ENCODE measurements around the gene RNASE4.
A peak's percentile ranks its signal among the peaks of the same experiment; 100 is the strongest.
"Not testable (repeated sequence)": the region's sequence is repeated elsewhere in the genome, so short reads cannot be mapped to it uniquely, and the experiment has no call there.

Gene RNASE4, protein sequence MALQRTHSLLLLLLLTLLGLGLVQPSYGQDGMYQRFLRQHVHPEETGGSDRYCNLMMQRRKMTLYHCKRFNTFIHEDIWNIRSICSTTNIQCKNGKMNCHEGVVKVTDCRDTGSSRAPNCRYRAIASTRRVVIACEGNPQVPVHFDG

DNA sequence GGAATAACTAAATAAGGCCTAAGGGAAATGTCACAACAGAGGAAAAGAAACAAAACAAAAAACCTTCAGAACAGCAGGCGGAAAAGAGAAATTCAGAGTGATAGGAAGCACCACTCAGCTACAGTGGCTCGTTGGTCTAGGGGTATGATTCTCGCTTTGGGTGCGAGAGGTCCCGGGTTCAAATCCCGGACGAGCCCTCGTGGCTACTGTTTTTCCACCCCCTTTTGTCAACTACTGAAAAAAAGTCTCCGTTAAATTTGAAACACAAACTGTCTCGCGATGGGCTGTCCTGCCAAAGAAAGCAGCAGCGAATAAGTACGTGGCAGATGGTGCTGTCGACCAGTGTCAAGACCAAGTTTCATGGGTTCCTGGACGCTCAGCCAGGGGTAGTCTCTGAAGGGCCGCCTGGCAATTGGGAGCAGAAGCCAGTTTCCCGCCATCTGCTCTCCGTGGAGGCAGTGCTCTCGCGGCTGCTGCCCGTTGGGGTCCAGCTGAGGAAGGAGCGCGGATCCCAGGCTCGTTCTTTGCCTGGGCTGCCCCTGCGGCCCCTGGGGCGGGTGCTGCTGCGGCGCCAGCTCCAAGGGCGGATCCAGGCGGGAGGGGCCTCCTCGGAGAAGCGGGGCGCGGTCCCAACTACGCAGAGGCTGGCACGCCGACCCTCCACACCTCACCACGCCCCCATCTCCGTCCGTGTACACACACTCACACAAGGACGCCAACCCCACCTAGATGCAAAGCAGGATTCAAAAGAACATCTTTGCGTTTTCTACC lies at the start of gene RNASE4:
Gene RNASE4 (plus strand): TSS at position 670 of the 771 bp plus-strand sequence. CDS start 14,812 bp downstream, outside the sequence.
- peak; percentile 92 for DNase-seq

DNA sequence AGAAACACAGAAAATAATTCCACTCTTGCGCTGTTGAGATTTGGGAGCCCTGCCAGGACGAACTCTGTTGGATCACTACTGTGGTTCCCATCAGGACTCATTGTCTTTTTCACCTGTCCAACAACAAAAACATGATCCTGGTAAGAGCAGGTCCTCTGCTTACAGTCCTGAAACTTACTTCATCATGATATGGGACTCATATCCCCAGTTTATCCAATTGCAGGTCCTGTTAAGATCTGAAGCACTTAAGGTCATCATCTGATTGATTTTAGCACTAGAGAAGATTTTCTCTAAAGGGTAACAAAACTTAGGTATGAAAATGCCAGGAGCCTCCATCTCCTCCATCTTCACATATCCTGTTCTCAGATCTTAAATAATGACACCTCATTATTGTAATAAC lies 42.8 kb upstream of the RNASE4 start, which contains the start of gene OR6S1:
Gene OR6S1 (minus strand): TSS at position 101 of the 400 bp plus-strand sequence. CDS start 0 bp downstream, at position 101.
- DNase-seq, result no peak

DNA sequence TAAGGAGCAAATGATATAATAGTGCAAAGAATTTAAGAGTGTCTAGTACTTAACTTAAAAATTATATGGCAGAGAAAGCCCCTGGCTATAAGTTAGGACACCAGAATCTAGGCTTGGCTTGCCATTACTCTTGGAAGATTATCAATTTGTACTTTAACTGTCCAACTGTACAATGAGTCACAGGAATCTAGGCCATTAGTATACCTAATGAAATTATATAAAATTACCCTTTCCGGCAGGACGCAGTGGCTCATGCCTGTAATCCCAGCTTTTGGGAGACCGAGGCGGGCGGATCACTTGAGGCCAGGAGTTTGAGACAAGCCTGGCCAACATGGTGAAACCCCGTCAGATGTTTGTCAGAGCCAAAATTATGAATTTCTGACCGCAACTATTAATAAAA lies 42.2 kb upstream of the RNASE4 start:
- DNase-seq, result no peak

DNA sequence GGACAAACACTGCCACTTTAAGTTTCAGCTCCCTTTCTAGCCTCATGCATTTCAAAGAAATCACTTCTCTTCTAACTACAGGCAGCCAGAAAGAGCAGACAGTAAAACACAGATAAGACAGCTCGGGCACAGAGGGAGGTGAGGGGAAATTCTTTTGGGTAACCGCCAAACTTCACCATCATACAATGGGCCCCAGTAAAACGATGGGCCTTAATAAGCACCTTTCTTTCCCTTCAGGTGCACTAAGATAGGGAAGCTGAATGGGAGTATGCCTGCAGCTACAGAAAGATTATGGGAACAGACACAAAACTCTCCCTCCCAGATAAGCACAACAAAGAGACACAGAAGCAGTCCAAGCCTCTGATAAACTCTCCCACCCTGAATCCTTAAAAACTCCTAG lies 41.6 kb upstream of the RNASE4 start:
- peak; percentile 43 for DNase-seq

DNA sequence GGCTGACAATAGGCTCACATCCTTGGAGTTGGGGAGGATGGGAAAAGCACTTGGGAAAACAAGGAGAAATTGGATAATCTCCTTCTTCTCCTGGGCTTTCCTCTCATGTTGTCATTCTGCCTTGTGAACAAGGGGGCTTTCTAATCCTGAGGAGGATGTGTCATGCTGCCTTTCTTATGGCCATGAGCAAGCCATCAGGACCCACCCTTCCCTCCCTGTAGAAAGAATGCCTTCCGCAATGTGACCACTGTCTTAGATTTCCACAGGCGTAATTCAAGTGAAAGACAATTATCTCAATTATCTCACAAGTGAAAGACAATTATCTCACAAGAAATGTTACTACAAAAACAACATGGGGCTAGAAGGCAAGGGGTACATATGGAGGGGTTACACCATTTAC lies 39.8 kb upstream of the RNASE4 start:
- DNase-seq, result no peak

DNA sequence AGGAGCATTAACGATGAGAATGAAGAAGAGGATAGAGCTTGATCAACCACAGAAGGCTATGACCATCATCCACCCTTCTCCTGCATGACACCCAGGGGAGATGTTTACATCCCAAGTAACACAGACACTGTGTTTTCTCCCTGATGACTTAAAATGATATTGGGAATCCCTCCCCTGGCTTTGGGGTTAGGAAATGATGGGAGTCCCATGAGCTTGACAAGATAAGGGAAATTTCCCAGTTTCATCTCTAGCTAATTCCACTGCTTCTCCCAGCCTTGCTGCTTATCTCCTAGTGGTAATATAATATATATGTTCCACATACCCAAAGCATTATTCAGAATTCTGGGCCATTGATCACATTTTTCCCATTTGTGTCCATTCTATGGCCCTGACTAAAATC lies 38.9 kb upstream of the RNASE4 start:
- no peak for DNase-seq

DNA sequence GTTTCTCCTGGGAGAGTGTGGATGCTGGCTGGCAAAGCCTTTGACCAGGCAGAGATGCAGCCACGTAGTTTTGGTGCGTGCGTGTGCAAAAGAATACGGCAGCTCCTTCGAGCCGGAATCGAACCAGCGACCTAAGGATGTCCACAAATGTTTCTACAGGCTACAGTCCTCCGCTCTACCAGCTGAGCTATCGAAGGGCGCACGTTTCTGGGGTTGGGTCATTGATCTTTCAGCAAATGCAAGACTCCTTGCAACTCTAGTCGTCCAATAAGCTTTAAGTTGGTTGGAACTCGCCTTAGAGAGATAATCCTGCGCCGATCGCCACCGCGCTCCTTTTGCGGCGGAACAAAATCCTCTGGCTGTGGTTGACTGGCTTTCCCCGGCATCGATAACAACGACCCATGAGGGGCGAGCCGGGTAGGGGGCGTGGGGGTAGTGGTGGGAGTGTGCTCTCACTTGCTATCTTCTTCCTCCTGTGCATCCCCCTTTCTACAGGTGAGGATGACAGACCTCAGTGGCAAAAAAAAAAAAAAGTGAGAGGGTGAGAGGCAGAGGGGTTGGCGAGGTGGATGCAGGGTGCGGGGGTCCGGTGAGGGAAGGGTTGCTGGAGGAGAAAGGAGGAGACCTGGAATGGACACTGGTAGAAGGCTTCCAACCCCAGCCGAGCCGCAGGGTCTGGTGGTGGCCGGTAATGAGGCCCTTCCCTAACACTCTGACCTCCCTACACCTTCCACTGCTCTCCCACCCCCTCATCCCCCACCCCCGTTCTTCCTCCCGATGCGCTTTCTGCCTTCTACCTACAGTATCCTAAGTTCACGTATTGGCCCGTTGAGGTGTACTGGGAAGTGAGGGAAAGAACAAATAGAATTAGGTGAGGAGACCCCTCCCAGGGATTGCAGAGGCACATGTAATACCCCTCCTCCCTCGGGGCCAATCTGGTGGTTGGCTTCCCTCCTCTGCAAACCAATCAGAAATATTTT lies 31.1 kb upstream of the RNASE4 start:
- DNase-seq, result peak; percentile 88

DNA sequence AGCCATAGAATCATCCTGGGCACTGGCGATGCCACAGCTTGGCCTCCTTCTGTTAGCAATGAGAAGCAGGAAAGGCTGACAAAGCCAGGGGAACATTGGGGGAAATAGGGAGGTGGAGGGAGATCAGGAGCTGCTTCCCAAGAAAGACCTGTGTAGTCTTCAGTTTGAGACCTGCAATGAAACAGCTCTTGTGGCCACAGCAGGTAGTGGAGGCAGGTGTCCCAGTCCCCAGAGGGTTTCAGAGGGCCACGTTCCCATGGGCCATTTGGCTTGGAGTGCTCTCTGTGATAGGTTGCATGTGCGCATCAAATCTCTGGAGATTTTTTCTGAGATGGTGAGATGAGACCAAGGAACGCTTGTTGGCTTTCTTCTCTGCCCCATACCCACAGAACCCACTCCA lies 28.5 kb upstream of the RNASE4 start:
- DNase-seq, result no peak

DNA sequence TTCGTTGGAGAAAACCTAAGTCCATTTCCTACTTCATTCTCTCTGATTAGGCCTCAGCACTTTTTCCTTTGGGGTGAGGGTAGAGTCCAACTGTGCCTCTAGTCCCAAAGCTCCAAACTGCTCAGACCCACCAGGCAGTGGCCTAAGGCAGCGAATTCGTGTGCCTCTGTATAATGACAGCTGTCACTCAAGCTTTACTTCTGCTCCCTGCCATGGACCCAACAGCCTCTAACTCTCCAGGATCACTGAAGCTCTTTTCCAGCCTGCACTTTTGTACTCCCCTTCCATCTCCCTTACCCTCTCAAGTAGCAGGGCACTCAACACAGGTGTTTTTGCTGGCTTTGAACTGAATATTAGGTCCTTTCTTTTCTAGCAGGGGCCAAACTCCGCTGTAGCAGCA lies 28.1 kb upstream of the RNASE4 start:
- no peak for DNase-seq

DNA sequence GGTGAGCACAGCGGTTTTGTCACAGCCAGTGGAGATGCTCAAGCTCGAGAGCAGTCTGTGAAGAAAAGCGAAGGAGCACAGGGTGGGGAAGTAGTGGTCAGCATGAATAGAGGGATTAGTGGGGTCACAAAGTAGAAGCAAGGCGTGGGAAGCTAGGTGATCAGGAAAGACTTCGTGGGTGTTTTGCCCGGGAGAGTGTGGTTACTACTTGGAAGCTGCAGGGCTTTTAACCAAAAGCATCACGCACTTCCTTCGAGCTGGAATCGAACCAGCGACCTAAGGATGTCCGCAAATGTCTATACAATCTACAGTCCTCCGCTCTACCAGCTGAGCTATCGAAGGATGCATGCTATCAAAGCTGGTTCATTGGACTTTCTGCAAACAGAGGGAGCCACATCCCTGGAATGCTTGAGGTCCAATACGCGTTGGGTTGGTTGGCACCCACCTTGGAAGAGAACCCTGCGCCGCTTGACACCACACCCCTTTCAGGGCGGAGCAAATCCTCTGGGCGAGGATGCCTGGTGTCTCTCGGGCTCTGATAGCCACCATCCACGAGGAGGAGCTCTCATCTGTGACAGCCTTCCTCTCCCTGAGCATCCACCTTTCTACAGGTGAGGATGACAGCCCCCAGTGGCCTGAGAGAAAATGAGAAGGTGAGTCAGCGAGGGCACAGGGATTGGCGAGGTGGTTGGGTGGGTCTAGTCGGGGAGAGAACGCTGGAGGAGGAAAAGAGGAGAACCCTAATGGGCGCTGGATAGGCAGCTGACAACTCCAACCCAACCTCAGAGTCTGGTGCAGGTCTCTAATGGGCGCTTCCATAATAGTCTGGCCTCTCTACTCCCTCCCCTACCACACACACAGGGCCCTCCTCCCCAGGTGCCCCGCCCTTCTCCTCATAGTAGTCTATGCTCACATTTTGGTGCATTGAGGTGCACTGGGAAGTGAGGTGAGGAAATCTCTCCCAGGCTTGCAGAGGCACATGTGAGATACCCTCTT lies 26.8 kb upstream of the RNASE4 start:
- DNase-seq, result peak; percentile 57

DNA sequence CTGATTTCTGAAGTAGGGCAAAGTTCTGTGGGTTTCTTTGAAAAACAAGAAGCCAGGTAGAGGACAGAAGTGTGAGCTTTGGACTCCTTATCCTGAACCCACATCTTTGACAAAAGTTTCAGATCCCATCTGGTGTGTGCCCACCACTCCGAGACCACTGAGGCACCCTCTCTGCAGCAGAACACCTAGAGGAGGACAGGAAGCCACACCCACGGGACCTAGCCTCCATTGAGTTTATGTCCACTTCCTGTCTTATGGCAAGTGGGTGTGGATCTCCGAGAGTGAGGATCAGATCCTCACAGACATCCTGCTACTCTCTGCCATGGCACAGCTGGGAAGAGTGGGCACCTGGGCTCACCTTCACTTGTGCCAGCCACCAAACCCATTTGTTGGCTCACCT lies 26.1 kb upstream of the RNASE4 start:
- no peak for DNase-seq

DNA sequence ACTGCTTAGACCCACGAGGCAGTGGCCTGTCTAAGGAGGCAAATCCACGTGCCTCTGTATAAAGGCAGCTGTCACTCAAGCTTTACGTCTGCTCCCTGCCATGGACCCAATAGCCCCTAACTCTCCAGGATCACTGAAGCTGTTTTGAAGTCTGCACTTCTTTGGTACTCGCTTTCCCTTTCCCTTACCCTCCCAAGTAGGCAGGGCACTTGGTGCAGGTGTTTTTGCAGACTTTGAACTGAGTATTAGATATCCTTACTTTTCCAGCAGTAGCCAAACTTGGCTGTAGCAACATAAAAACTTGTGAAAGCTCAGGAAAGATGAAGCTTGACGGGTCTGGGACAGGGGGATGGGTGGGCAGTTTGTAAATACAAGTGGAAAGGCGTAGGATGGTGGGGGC lies 25.0 kb upstream of the RNASE4 start:
- DNase-seq, result no peak

DNA sequence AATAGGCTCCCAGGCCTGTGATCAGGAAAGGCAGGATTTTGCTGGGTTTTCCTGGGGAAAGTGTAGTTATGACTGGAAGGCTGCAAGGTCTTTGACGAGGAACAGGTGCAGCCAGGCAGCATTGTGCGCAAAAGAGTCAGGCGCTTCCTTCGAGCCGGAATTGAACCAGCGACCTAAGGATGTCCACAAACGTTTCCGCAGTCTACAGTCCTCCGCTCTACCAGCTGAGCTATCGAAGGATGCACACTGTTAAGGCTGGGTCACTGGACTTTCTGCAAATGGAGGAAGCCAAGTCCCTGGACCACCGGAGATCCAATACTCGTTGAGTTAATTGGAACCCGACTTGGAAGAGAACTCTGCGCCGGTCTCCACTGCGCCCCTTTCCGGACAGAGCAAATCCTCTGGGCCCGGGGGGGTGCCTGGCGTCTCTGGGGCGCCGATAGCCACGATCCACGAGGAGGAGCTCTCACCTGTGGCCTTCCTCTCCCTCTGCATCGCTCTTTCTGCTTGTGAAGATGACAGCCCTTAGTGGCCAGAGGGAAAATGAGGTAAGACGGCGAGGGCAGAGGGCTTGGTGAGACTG lies 24.5 kb upstream of the RNASE4 start:
- no peak for DNase-seq

DNA sequence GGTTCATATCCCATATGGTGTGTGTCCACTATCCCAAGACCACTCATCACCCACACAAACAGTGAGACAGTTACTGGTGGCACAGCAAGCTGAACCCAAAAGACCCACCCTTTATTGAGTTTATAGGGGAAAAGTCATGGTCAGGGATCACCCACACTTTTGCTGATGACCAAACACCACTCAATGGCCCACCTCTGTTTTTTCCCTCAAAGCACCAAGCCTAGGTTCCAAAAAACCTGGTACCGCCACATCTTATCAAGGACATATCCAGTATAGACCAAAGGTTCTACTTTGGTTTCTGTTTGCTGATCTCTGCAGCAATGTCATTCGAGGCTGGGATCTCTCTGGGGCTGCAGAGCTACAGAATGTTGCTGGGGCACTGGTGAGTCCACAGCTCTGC lies 23.2 kb upstream of the RNASE4 start:
- DNase-seq, result no peak

DNA sequence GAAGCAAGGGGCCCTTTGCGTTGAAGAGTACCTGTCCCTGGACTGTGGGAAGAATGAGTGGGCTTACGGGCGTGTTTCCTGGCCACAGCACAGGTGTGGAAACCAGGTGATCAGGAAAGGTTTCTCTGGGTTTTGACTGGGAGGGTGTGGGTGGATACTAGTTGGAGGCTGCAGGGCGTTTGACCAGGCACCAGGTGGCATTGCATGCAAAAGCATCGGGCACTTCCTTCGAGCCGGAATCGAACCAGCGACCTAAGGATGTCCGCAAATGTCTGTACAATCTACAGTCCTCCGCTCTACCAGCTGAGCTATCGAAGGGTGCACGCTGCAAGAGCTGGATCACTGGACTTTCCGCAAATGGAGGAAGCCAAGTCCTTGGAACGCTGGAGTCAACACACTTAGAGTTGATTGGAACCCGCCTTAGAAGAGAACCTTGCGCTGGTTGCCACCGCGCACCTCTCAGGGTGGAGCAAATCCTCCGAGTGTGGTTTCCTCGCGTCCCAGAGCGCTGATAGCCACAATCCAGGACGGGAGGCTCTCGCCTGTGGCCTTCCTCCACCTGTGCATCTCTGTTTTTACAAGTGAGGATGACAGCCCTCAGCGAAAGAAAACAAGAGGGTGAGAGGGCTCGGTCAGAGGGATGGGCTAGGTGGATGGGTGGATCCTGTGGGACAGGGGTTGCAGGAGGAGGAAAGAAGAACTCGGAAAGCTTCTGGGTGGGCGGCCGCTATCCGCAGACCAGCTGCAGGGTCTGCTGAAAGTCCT lies 21.2 kb upstream of the RNASE4 start:
- DNase-seq, result peak; percentile 92

DNA sequence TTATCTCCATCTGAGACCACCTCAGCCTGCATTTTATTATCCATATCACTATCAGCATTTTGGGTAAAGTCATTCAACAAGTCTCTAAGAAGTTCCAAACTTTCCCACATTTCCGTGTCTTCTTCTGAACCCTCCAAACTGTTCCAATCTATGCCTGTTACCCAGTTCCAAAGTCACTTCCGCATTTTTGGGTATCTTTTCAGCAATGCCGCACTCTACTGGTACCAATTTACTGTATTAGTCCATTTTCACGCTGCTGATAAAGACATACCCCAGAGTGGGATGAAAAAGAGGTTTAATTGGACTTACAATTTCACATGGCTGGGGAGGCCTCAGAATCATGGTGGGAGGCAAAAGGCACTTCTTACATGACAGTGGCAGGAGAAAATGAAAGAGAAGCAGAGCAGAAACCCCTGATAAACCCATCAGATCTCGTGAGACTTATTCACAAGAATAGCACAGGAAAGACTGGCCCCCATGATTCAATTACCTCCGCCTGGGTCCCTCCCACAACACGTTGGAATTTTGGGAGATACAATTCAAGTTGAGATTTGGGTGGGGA lies 17.9 kb upstream of the RNASE4 start:
- not testable (repeated sequence) for DNase-seq

DNA sequence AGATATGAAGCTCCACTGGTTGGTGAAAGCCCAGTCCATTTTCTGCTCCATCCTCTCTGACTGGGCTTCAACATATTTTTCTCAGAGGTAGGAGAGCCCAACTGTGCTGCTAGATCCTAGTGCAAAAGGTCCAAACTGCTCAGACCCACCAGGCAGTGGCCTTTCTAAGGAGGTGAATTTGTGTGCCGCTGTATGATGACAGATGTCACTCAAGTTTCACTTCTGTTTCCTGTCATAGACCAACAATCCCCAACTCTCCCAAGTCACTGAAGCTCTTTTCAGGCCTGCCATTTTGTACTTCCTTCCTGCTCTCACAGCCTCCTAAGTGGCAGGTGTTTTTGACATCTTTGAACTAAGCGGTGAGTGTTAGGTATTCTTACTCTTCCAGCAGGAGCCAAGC lies 16.4 kb upstream of the RNASE4 start:
- no peak for DNase-seq

DNA sequence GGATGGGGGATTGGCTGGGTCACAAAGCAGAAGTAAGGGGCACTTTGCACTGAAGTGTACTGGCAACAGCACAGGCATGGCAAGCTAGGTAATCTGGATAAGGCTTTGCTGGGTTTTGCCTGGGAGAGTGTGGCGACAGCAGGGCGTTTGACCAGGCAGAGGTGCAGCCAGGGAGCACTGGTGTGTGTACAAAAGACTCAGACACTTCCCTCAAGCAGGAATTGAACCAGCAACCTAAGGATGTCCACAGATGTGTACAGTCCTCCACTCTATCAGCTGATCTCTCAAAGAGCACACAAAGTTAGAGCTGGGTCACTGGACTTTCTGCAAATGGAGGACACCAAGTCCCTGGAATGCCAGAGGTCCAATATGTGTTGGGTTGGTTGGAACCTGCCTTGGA lies 15.4 kb upstream of the RNASE4 start:
- no peak for DNase-seq

DNA sequence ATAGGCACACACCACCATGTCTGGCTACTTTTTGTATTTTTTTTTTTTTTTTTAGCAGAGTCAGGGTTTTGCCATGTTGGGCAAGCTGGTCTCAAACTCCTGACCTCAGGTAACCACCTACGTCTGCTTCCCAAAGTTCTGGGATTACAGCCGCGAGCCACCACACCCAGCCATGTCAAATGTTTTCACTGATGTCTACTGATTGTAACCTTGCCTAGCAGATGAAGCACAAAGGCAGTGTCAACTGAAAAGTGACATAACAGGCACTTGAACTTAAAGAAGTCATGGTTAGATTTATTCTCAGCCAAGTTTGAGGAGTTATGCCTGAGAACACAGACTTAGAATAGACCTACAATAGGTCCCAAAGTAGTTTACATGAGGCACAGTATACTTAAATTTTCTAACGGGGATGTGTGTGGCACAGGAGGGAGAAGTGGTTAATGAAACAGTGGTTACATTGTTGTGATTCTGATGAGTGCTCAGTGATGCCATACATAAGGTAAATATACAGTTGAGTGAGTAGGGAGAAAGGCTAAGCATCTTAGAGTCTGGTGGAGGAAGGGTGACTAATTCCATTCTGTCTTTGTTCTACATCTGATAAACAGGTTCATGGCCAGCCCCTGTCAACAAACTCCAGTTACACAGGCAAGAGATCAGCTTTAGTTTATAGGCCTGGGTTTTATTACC lies 12.6 kb upstream of the RNASE4 start:
- no peak for DNase-seq

DNA sequence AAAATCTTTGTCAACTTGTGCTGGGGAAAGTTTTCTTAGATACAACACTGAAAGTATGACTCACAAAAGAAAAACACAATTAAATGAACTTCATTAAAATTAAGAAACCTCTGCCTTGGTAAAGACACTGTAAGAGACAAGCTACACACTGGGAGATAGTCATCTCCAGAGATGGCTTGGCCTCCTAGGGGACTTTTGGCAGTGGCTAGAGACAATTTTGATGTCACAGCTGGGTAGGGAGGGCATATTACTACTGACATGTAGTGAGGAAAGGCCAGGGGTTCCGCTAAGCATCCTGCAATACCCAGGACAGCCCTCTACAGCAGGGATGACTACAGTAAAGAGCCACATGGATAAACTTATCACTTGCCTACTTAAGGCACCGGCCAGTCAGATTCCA lies 8.7 kb upstream of the RNASE4 start:
- DNase-seq, result no peak
